Kidney epithelial cell (primary cell): ENCODE data around the gene ACAP3. TPM values are rescaled to one million over a fixed set of nuclear protein-coding genes. Genes with fewer than 3 reads are reported as not detected.
A peak's percentile ranks its signal among the peaks of the same experiment; 100 is the strongest.

ENCODE experiments used
- DNase-seq: peaks from one replicate; pipeline ENCODE4 v3.0.0-alpha.2; 2010; ENCODE audit warnings: low read depth
- H3K27me3 ChIP-seq: 2 replicates; pipeline ENCODE4 v1.6.0; 2011; ENCODE audit warnings: low read length; ENCODE audit not compliant: control insufficient read depth, insufficient read depth
- H3K36me3 ChIP-seq: 2 replicates; pipeline ENCODE4 v1.5.1; 2011; ENCODE audit warnings: low read length; ENCODE audit not compliant: control insufficient read depth, insufficient read depth
- H3K4me3 ChIP-seq: 2 replicates; pipeline ENCODE4 v1.5.1; 2011; ENCODE audit warnings: low read depth, mild to moderate bottlenecking, control low read depth, low read length
- total RNA-seq: library from RNA; depleted of rRNA; stranded (reverse); fragments of >200 nt; gene quantifications from 2 replicates; pipeline ENCODE4 v1.2.3, GENCODE V29; 2015
- TF ChIP-seq, protein P1 (sequence below): IDR thresholded peaks from 2 replicates; pipeline ENCODE4 v1.5.1; 2011; ENCODE audit warnings: mild to moderate bottlenecking, moderate library complexity, low read length, control low read depth, inconsistent platforms; ENCODE audit not compliant: insufficient read depth, poor library complexity, severe bottlenecking

The ACAP3 gene
- total RNA-seq, 1 donor from 2014 or later = 37.9 TPM

DNA sequence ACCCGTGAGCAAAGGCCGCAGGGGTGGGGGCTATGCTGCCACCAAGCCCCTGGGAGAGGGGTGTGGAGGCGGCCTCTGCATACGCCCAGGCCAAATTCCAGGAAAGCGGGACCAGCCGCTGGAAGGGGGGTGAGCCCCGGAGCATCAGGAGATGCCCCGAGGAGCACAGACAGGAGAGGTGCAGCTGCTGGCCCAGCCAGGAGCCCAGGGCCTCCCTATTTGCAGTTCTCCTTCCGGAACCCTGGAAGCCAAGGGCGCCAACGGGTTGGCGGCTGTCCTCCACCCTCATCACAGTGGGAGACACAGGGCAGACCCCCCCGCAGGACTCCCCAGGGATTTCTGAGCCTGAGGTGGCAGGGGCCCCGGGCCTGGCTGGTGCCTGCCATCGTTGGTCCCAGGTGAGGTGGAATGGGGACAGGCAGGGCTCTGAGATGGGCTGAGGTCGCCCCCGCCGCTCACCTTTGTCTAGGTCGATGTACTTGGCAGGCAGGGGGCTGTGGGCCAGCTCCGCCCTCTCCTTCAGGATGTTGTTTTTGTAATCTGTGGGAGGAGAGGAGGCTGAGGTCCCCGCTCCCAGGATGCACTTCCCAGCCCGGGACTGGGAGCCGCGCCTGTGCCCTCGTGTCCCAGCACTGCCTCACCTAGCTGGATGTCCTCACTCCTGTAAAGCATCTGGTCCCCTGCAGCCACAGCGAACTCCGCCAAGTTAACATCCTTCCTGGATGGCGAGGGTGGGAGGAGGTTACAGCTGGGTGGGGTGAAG is 45.8 kb upstream of the ACAP3 start:
- Histone ChIP-seq H3K36me3 (peaks cover 1% of the 10 kb centered on the region), H3K4me3 (no peak overlapping the region), H3K27me3 (peaks cover 15% of the 10 kb centered on the region)
- TF ChIP-seq, protein P1, sequence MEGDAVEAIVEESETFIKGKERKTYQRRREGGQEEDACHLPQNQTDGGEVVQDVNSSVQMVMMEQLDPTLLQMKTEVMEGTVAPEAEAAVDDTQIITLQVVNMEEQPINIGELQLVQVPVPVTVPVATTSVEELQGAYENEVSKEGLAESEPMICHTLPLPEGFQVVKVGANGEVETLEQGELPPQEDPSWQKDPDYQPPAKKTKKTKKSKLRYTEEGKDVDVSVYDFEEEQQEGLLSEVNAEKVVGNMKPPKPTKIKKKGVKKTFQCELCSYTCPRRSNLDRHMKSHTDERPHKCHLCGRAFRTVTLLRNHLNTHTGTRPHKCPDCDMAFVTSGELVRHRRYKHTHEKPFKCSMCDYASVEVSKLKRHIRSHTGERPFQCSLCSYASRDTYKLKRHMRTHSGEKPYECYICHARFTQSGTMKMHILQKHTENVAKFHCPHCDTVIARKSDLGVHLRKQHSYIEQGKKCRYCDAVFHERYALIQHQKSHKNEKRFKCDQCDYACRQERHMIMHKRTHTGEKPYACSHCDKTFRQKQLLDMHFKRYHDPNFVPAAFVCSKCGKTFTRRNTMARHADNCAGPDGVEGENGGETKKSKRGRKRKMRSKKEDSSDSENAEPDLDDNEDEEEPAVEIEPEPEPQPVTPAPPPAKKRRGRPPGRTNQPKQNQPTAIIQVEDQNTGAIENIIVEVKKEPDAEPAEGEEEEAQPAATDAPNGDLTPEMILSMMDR = no peak
- no peak for DNase-seq

DNA sequence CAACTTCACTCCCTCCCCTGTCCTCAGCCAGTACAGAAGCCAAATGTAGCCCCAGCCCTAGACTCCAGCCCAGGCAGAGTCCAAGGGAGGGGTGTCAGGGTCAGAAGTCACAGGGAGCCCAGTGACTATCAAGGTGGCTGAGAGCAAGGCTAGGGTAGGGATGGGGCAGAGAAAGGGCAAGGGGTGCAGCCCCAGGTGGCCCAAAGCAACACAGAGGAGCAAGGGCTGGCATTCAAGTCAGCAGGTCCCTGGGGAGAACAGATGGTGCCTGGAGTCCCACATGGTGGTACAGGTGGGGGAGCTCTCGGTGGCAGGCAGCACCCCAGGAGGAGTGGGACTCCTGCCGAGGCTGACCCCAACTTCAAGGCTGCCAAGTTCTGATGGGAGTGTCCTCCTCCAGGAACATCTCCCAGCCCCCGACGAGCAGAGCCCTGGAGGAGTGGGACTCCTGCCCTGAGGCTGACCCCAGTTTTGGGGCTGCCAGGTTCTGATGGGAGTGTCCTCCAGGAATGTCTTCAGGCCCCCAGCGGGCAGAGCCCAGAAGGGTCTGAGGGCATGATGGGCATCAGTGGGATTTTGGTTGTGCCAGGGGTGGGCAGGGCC is 45.2 kb upstream of the ACAP3 start:
- TF ChIP-seq, protein P1 = no peak
- peaks cover 15% of the 10 kb centered on the region for H3K27me3 ChIP-seq
- no peak for DNase-seq
- H3K36me3 ChIP-seq = peaks cover 1% of the 10 kb centered on the region
- H3K4me3 ChIP-seq = no peak overlapping the region

DNA sequence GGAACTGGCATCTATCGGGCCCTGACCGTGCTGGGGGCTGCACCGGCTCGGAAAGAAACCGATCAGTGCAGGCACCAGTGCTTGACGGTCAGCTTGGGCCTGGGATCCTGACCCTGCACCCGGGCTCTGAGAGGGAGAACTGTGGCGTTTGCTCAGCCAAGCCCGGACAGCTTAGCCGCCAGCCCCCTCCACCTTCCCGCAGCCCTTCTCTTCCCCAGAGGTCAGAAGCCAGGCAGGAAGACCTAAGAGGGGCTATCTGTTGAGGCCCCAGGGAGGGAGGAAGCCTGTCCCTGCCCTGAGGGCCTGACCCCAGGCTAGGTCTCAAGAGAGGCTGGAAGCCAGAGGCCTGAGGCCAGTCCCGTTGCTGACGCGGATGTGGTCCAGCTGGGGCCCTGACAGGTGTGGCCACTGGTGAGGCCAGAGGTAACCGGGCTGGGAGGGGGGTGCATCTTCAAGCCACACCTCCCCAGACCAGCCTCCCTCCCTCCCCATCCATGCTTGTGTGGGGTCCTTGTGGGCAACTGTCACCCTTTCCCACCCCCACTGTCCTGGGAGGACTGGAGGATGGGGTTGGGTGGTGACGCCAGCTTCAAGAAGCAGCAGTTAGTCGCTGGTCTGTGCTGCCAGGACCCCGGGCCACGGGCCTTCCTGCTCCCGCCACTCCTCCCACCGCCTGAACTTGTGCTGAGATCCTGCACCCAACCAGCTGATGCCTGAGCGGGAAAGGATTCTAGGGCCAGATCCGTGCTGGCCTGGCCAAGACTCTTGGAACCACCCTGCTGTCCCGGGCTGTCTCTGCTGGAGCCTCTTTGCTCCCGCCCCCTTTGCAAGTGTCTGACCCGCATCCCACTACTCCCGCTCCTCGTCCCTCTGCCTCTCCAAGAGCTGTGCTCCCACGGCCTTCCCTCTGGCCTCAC is 44.0 kb upstream of the ACAP3 start:
- DNase-seq = no peak
- Histone ChIP-seq H3K27me3 (peaks cover 15% of the 10 kb centered on the region), H3K36me3 (peaks cover 1% of the 10 kb centered on the region), H3K4me3 (no peak overlapping the region)
- TF ChIP-seq, protein P1 = no peak

DNA sequence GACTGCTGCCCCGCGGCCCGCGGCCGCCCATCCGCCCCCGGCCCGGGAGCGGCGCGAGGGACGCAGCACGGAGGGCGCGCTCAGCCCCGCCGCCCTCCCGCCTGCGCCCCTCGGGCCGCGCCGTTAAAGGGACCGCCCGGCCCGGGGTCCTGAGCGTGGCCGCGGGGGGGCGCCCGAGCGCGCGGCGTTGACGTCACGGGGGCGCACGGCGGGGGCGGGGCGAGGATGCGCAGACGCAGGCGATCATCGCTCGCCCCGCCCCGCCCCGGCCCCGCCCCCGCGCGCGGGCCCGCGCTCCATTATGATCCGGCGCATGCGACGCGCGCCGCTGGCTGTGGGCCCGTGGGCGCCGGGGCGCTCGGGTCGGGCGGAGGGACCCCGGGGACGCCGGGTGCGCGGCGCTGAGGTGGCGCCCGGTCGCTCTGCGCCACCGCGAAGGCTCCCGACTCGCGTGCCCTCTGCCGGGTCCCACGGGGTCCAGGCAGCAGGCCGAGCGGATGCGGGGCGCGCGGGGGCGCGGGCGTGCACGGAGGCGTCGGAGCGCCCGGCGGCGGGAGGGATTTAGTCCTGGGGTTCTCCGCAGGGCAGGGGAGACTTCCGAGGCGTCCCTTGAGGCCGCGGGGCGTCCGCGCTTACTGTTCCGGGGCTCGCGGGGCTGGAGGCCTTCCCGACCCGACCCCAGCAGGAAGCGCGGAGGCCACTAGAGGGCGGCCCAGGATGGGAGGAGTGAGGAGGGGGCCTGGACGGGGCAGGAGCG is 41.7 kb upstream of the ACAP3 start, which contains the start of gene DVL1:
DVL1 (minus strand) TSS at position 163 of the 757 bp plus-strand sequence. CDS start 353 bp downstream, outside the sequence.
- peaks cover under 1% of the 10 kb centered on the region for H3K36me3 ChIP-seq
- H3K27me3 ChIP-seq = peaks cover 10% of the 10 kb centered on the region
- TF ChIP-seq, protein P1 = peak; percentile 56
- H3K4me3 ChIP-seq = peak within 1 kb of the TSS; percentile 86
- DNase-seq = no peak
